SU-DHL-6 (cell line): ENCODE measurements around the gene OTOGL.

ENCODE experiments used
- CTCF ChIP-seq: fragments of 200-600 bp; sonication (generic); IDR thresholded peaks from one replicate; pipeline ENCODE4 v1.5.1; 2017; ENCODE audit warnings: antibody characterized with exemption, mild to moderate bottlenecking, low read length, moderate library complexity; ENCODE audit not compliant: insufficient read depth, poor library complexity, severe bottlenecking
- EZH2phosphoT487 ChIP-seq: fragments of 200-600 bp; sonication (generic), shearing (Covaris generic); conservative IDR thresholded peaks from 2 replicates; pipeline ENCODE4 v1.6.1; 2018; ENCODE audit warnings: mild to moderate bottlenecking, antibody characterized with exemption, low read length, moderate library complexity, mixed read lengths

- TF ChIP-seq CTCF: no peak
- no peak for TF ChIP-seq EZH2phosphoT487
These were observed 158.6 kb downstream of the OTOGL start for GRCh38 chr12:80257920-80258319.
